ENCODE measurements around the gene HBA2.

DNA sequence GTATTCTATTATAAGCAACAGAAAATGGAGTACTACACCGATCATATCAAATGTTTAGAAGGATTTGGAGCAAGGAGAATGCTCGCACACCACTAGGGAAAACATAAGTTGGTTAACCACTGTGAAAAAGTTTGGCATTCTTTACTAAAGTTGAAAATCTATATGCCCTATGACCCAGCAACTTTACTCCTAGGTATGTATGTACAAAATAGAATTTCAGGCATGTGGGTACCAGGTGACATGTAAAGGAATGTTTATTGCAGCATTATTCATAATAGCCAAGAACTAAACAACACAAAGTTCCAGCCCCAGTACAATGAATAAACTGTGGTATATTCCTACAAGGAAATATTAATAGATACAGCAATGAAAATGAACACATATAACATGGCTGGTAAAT lies 26.0 kb upstream of the HBA2 start:
- TF ChIP-seq CTCF (IDR thresholded peaks at IDR 0.05; ENCODE audit: low read length) = no peak
- no peak for TF ChIP-seq EZH2 (IDR thresholded peaks at IDR 0.05; ENCODE audit: borderline replicate concordance, low read length)

Measured in OCI-LY1 (cell line).